ENCODE results near the gene NHLRC2. TPM values are rescaled to one million over a fixed set of nuclear protein-coding genes. Genes with fewer than 3 reads are reported as not detected.
"Not testable (repeated sequence)": the region's sequence is repeated elsewhere in the genome, so short reads cannot be mapped to it uniquely, and the experiment has no call there.

The NHLRC2 gene
- total RNA-seq (ENCODE audit: unreplicated experiment), result 23.5 TPM
- long read RNA-seq, partial matches to known transcripts, result 3 of 4 reads
- long read RNA-seq, other reads (novel, unspliced or antisense), result 0 of 4 reads

DNA sequence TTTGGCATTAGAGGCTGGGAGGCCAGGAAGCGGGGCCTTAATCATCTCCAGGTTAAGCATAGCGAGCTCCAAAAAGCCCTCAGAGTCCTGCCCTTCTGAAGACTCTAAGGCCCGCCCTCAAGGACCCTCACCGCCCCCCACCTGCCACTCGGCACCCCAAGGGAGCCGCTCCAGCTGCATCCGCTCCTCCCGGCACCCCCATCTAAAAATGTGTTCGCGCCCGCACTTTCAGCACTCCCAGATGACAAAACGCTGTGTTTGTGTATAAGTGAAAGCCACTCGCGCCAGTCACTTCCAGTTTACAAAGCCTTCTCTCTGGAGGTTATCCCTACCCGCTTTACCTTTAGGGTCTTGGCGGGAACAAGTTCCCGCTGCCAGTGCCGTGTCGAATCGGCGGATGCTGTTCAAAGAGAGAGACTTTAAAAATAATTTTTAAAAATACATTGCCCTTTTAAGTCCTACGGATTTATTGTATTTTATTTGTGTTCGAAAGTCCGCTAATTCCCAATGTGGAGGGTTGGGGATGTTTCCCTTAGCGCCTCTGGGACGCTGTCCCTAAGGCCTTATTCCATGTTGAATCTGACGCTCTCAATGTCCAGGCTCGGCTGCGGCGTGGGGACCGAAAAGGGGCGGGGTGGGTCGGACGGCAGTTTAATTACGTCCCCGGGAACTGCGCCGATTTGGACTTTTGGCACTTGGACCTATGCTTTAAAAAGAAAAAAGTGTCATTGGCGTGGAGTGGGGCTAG lies at the start of gene NHLRC2, which contains the start of gene DCLRE1A:
NHLRC2 (plus strand) TSS at position 649 of the 748 bp plus-strand sequence. CDS start 212 bp downstream, outside the sequence.
DCLRE1A (minus strand) TSS at position 70 of the 748 bp plus-strand sequence. CDS start 900 bp downstream, outside the sequence.
- Mint-ChIP-seq H3K4me3 (ENCODE audit: unreplicated experiment) (peak within 1 kb of the TSS; percentile 96), H3K27me3 (ENCODE audit: unreplicated experiment) (peaks cover 4% of the 10 kb centered on the region), H3K4me1 (ENCODE audit: low read depth, unreplicated experiment) (peaks cover 3% of the 10 kb centered on the region), H3K36me3 (ENCODE audit: unreplicated experiment) (no peaks in the 10 kb centered on the region), H3K9me3 (ENCODE audit: unreplicated experiment) (peaks cover 9% of the 10 kb centered on the region), H3K27ac (ENCODE audit: unreplicated experiment) (peak within 1 kb of the TSS; percentile 97)
- TF ChIP-seq, protein P1, sequence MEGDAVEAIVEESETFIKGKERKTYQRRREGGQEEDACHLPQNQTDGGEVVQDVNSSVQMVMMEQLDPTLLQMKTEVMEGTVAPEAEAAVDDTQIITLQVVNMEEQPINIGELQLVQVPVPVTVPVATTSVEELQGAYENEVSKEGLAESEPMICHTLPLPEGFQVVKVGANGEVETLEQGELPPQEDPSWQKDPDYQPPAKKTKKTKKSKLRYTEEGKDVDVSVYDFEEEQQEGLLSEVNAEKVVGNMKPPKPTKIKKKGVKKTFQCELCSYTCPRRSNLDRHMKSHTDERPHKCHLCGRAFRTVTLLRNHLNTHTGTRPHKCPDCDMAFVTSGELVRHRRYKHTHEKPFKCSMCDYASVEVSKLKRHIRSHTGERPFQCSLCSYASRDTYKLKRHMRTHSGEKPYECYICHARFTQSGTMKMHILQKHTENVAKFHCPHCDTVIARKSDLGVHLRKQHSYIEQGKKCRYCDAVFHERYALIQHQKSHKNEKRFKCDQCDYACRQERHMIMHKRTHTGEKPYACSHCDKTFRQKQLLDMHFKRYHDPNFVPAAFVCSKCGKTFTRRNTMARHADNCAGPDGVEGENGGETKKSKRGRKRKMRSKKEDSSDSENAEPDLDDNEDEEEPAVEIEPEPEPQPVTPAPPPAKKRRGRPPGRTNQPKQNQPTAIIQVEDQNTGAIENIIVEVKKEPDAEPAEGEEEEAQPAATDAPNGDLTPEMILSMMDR (IDR thresholded peaks at IDR 0.05; ENCODE audit: partially characterized antibody, unreplicated experiment), result no peak
- DNase-seq, result peak; percentile 81

DNA sequence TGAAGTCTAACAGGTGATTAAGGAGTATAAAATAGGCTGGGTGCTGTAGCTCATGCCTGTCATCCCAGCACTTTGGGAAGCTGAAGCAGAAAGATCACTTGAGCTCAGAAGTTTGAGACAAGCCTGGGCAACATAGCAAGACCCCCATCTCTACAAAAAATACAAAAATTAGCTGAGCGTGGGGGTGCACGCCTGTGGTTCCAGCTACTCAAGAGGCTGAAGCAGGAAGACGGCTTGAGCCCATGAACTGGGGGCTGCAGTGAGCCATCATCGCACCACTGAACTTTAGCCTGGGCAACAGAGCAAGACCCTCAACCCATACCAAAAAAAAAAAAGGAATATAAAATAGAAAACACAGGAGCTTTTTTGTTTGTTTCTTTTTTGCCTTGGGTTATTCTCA lies 48.0 kb upstream of the NHLRC2 start:
- no peak overlapping the region for H3K27ac Mint-ChIP-seq (ENCODE audit: unreplicated experiment)
- no peaks in the 10 kb centered on the region for H3K4me1 Mint-ChIP-seq (ENCODE audit: low read depth, unreplicated experiment)
- TF ChIP-seq, protein P1 (IDR thresholded peaks at IDR 0.05; ENCODE audit: partially characterized antibody, unreplicated experiment), result no peak
- H3K9me3 Mint-ChIP-seq (ENCODE audit: unreplicated experiment), result no peaks in the 10 kb centered on the region
- H3K27me3 Mint-ChIP-seq (ENCODE audit: unreplicated experiment), result no peaks in the 10 kb centered on the region
- DNase-seq, result no peak
- H3K36me3 Mint-ChIP-seq (ENCODE audit: unreplicated experiment), result no peaks in the 10 kb centered on the region
- no peak overlapping the region for H3K4me3 Mint-ChIP-seq (ENCODE audit: unreplicated experiment)

- H3K4me1 Mint-ChIP-seq (ENCODE audit: low read depth, unreplicated experiment), result no peaks in the 10 kb centered on the region
- no peaks in the 10 kb centered on the region for H3K27me3 Mint-ChIP-seq (ENCODE audit: unreplicated experiment)
- H3K9me3 Mint-ChIP-seq (ENCODE audit: unreplicated experiment), result no peaks in the 10 kb centered on the region
- no peak overlapping the region for H3K4me3 Mint-ChIP-seq (ENCODE audit: unreplicated experiment)
- TF ChIP-seq, protein P1 (IDR thresholded peaks at IDR 0.05; ENCODE audit: partially characterized antibody, unreplicated experiment), result no peak
- no peaks in the 10 kb centered on the region for H3K36me3 Mint-ChIP-seq (ENCODE audit: unreplicated experiment)
- no peak for DNase-seq
- H3K27ac Mint-ChIP-seq (ENCODE audit: unreplicated experiment), result no peak overlapping the region
These were observed 46.3 kb upstream of the NHLRC2 start for GRCh38 chr10:113808168-113808567.

GRCh38 chr10:113814700-113815099 lies 39.8 kb upstream of the NHLRC2 start:
- not testable (repeated sequence) for H3K27ac Mint-ChIP-seq (ENCODE audit: unreplicated experiment); H3K36me3 Mint-ChIP-seq (ENCODE audit: unreplicated experiment); H3K9me3 Mint-ChIP-seq (ENCODE audit: unreplicated experiment); DNase-seq; H3K4me1 Mint-ChIP-seq (ENCODE audit: low read depth, unreplicated experiment); H3K27me3 Mint-ChIP-seq (ENCODE audit: unreplicated experiment); H3K4me3 Mint-ChIP-seq (ENCODE audit: unreplicated experiment)

DNA sequence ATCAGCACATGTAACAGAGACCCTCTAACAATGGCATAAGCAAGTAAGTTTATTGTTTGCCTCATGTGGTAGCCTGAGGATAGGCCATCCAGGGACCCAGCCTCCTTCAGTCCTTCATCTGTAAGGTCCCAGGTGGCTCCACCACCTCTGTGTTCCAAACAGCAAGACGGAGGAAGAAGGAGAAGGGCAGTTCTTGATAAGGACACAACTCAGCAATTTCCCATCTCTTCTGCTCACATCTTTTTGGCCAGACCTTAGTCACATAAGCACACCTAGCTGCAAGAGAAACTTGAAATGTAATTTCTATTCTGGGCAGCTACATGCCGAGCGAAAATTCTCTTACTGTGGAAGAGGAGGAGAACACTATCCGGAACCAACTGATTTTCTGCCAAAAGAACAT lies 34.5 kb upstream of the NHLRC2 start:
- Mint-ChIP-seq H3K27ac (ENCODE audit: unreplicated experiment) (no peak overlapping the region), H3K4me3 (ENCODE audit: unreplicated experiment) (no peak overlapping the region), H3K36me3 (ENCODE audit: unreplicated experiment) (no peaks in the 10 kb centered on the region), H3K27me3 (ENCODE audit: unreplicated experiment) (no peaks in the 10 kb centered on the region), H3K4me1 (ENCODE audit: low read depth, unreplicated experiment) (no peaks in the 10 kb centered on the region), H3K9me3 (ENCODE audit: unreplicated experiment) (no peaks in the 10 kb centered on the region)
- TF ChIP-seq, protein P1 (IDR thresholded peaks at IDR 0.05; ENCODE audit: partially characterized antibody, unreplicated experiment), result no peak
- no peak for DNase-seq
